ENCODE data around the gene WWC2.
A peak's percentile ranks its signal among the peaks of the same experiment; 100 is the strongest.

The WWC2 gene

GRCh38 chr4:183354219-183354618 lies 255.2 kb downstream of the WWC2 start:
- no peak for DNase-seq (ENCODE audit: low spot score)

GRCh38 chr4:183355405-183355804 lies 256.3 kb downstream of the WWC2 start:
- peak; percentile 44 for DNase-seq (ENCODE audit: low spot score)

GRCh38 chr4:183356173-183356830 lies 257.2 kb downstream of the WWC2 start:
- DNase-seq (ENCODE audit: low spot score) = no peak

- no peak for DNase-seq (ENCODE audit: low spot score)
Observed at GRCh38 chr4:183356931-183357675, 258.0 kb downstream of the WWC2 start.

GRCh38 chr4:183358215-183358755 lies 259.2 kb downstream of the WWC2 start:
- no peak for DNase-seq (ENCODE audit: low spot score)

GRCh38 chr4:183360161-183360919 lies 261.3 kb downstream of the WWC2 start:
- DNase-seq (ENCODE audit: low spot score) = no peak

- DNase-seq (ENCODE audit: low spot score) = no peak
Observed at GRCh38 chr4:183362036-183362435, 263.0 kb downstream of the WWC2 start.

GRCh38 chr4:183362916-183363542 lies 264.0 kb downstream of the WWC2 start:
- peak; percentile 13 for DNase-seq (ENCODE audit: low spot score)

GRCh38 chr4:183364025-183364424 lies 265.0 kb downstream of the WWC2 start:
- DNase-seq (ENCODE audit: low spot score) = no peak

- no peak for DNase-seq (ENCODE audit: low spot score)
Observed at GRCh38 chr4:183366206-183366835, 267.3 kb downstream of the WWC2 start.

GRCh38 chr4:183369073-183369472 lies 270.0 kb downstream of the WWC2 start:
- DNase-seq (ENCODE audit: low spot score) = no peak
